ENCODE data around the gene BPHL.
"Not testable (repeated sequence)": the region's sequence is repeated elsewhere in the genome, so short reads cannot be mapped to it uniquely, and the experiment has no call there.

The BPHL gene

DNA sequence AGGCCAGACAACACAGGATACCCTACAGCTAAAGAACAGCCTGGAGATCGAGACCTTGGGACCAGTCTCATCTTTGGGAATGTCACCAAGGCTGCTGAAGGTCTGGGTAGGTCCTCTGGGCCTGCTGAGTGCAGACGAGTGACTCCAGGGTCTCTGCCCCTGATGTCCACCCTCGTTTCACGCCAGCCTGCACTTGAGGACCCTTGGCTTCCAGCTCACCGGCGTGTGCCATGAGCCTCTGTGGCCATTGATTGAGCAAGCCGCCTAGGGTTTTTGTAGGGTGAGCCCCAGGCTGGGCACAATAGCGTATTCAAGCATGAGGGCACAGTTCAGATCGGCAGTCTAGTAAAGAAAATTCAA, 4.3 kb downstream of the BPHL start:
- no peak for DNase-seq (ENCODE audit: low read depth, low spot score)

GRCh38 chr6:3124667-3125066, 6.2 kb downstream of the BPHL start:
- DNase-seq (ENCODE audit: low read depth, low spot score): no peak

- no peak for DNase-seq (ENCODE audit: low read depth, low spot score)
Observed at GRCh38 chr6:3125815-3126214, 7.3 kb downstream of the BPHL start.

DNA sequence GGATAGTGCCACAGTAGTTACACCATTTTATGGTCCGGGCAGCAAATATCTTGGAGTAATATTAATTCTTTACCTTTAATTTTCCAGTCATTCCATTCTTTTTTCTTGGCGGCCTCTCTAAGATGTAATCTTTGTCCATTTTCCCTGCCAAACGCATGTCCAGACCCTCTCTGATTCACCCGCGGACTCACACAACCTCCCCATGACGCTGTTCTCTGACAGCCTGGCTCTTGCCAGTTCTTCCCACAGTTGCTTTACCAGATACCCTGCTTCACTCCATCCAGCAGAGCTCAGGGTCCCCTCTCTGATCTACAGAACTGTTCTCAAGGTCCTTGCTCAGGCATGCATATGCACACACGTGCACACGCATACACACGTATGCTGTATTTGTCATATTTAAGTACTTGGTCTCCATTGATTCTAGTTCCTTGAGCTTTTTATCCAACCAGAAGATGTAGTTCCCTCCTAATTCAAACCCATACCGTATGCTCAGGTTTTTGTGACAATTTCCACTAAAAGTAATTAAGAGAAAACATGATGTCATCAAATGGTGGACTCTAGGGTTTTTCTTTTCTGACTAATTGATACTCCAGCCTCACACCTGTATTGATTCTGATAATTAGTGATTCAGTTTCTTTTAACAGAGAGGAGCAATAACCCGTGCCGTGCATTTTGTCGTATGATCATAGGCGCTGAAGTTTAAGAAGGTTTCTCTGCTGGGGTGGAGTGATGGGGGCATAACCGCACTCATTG, 10.0 kb downstream of the BPHL start:
- DNase-seq (ENCODE audit: low read depth, low spot score): no peak

GRCh38 chr6:3131695-3132094, 13.2 kb downstream of the BPHL start:
- no peak for DNase-seq (ENCODE audit: low read depth, low spot score)

- no peak for DNase-seq (ENCODE audit: low read depth, low spot score)
Observed at GRCh38 chr6:3133515-3133914, 15.0 kb downstream of the BPHL start.

- DNase-seq (ENCODE audit: low read depth, low spot score): no peak
Observed at GRCh38 chr6:3135668-3136291, 17.3 kb downstream of the BPHL start.

- DNase-seq (ENCODE audit: low read depth, low spot score): no peak
Observed at GRCh38 chr6:3136292-3137011, 17.9 kb downstream of the BPHL start.

DNA sequence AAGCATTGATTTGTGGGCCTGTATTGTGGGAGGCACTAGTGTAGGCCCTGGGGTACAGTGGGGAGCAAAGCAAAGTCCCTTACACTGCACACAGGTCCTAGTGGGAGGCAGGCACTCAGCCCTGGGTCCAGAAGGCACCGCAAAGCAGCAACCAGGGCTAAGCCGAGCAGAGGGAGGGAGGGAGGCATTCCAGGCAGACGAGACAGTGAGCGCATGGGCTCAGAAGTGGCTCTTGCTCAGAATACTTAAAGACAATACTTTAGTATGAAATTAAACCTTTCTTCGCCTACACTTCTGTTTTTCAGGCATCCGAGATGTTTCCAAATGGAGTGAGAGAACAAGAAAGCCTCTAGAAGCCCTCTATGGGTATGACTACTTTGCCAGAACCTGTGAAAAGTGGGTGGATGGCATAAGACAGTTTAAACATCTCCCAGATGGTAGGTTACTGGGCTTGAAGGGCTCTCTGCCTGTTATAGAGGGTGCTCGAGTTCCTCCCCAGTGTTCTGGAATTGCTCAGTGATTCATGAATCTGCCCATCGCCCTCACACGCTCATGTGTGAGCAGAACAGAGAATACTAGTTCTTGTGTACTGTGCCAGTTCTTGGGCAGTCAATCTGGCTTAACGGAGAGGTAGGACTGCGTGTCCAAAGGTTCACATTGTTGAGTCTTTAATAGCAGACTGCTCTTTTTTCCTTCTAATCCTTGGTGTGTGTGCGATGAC, 18.7 kb downstream of the BPHL start:
- no peak for DNase-seq (ENCODE audit: low read depth, low spot score)

- DNase-seq (ENCODE audit: low read depth, low spot score): not testable (repeated sequence)
Observed at GRCh38 chr6:3137873-3138272, 19.4 kb downstream of the BPHL start.

- DNase-seq (ENCODE audit: low read depth, low spot score): no peak
Observed at GRCh38 chr6:3138341-3138740, 19.8 kb downstream of the BPHL start.

DNA sequence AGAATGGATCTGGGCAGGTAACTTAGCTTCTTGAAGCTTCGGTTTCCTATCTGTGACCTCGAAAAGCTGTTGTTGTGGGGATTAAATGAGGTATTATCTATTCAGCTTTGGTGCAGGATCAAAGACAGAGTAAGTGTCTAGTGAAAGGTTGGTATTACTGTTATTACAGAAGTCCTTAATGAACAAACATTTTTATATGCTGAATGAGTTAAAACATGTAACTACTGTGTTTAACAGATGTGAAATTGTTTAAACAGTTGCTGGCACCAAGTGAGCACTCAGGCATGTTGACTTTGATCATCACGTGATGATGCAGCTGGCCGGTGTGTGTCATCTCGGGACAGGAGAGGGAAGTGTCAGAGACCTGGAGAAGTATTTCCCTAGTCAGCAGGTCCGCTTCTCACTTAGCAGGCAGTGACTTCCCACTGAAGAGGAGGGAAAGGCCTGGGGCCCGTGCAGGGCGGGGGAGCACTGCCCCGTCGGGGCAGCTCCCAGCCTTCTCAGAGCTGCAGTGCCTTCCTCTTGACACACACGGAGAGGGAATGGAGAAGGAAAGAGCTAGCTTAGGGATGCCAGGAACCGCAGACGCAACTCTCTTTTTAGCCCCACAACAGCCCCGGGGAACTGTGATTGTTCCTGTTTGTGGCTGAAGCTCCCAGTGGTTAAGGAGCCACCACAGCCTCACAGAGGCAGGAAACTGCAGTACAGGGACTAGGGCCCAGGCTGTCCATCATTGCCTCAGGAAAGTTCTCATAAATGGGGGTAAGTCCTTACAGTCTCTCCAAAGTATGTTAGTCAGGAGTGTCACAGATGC, 20.8 kb downstream of the BPHL start:
- peak; percentile 76 for DNase-seq (ENCODE audit: low read depth, low spot score)

DNA sequence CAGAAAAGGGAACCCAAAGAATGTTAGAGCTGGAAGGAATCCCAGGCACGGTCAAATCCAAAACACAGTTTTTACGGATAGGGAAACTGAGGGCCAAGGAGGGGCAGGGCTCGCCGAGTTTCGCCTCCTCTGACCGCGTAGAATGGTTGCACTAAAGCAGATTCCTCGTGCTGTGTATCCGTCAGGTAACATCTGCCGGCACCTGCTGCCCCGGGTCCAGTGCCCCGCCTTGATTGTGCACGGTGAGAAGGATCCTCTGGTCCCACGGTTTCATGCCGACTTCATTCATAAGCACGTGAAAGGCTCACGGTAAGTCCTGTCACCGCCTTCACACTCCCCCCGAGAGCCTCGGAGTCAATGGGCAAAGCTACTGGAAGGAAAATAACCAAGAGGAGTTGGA, 21.7 kb downstream of the BPHL start:
- DNase-seq (ENCODE audit: low read depth, low spot score): no peak

- DNase-seq (ENCODE audit: low read depth, low spot score): no peak
Observed at GRCh38 chr6:3142536-3142935, 24.0 kb downstream of the BPHL start.

GRCh38 chr6:3143158-3143557, 24.6 kb downstream of the BPHL start:
- no peak for DNase-seq (ENCODE audit: low read depth, low spot score)

- no peak for DNase-seq (ENCODE audit: low read depth, low spot score)
Observed at GRCh38 chr6:3144571-3144970, 26.1 kb downstream of the BPHL start.

- no peak for DNase-seq (ENCODE audit: low read depth, low spot score)
Observed at GRCh38 chr6:3147914-3148757, 29.6 kb downstream of the BPHL start.

GRCh38 chr6:3151691-3152090, 33.2 kb downstream of the BPHL start:
- no peak for DNase-seq (ENCODE audit: low read depth, low spot score)

DNA sequence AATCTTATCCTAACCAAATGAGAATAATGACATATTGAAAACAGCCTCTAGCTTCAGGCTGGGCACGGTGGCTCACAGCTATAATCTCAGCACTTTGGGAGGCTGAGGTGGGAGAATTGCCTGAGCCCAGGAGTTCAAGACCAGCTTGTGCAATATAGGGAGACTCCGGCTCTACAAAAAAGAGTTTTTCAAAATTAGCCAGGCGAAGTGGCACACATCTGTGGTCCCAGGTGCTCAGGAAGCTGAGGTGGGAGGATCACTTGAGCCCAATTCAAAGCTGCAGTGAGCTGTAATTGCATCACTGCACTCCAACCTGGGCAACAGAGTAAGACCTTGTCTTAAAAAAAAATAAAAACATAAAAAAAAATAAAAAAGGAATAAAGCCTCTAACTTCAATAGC, 34.2 kb downstream of the BPHL start:
- DNase-seq (ENCODE audit: low read depth, low spot score): no peak

GRCh38 chr6:3155416-3155815, 36.9 kb downstream of the BPHL start:
- not testable (repeated sequence) for DNase-seq (ENCODE audit: low read depth, low spot score)

Measured in brain pericyte (primary cell).